GM23338 (cell line): ENCODE data around the gene AGAP1. TPM values are rescaled to one million over a fixed set of nuclear protein-coding genes. Genes with fewer than 3 reads are reported as not detected.

Experiments used
- ATAC-seq: fragments of 200-7000 bp; cut with Tn5 transposase; 3 replicates; pipeline ENCODE4 v1.9.1; 2020
- DNase-seq: peaks from one replicate; pipeline ENCODE4 v3.0.0-alpha.2; 2015; ENCODE audit warnings: low spot score
- H2AFZ ChIP-seq: fragments of 200-600 bp; sonication (generic); 2 replicates; pipeline ENCODE4 v1.8.0; 2016; ENCODE audit warnings: antibody characterized with exemption, mild to moderate bottlenecking, moderate library complexity
- H3F3A ChIP-seq: fragments of 200-600 bp; sonication (generic); replicated peaks from 2 replicates; pipeline ENCODE4 v1.8.0; 2017; ENCODE audit warnings: antibody characterized with exemption, mixed run types, low read depth
- H3K27ac ChIP-seq: fragments of 200-600 bp; sonication (generic); 2 replicates; pipeline ENCODE4 v1.6.1; 2016; ENCODE audit warnings: low read depth
- H3K27me3 ChIP-seq: fragments of 200-600 bp; sonication (generic); 2 replicates; pipeline ENCODE4 v1.8.0; 2016; ENCODE audit warnings: mild to moderate bottlenecking, mixed run types, moderate library complexity; ENCODE audit not compliant: insufficient read depth
- H3K36me3 ChIP-seq: fragments of 200-600 bp; sonication (generic); 2 replicates; pipeline ENCODE4 v1.8.0; 2016; ENCODE audit warnings: mild to moderate bottlenecking; ENCODE audit not compliant: insufficient read depth
- H3K4me1 ChIP-seq: fragments of 200-600 bp; sonication (generic); 2 replicates; pipeline ENCODE4 v1.8.0; 2016; ENCODE audit warnings: mild to moderate bottlenecking, moderate library complexity; ENCODE audit not compliant: insufficient read depth
- H3K4me2 ChIP-seq: fragments of 200-600 bp; sonication (generic); 2 replicates; pipeline ENCODE4 v1.7.1; 2017; ENCODE audit warnings: mixed run types
- H3K4me3 ChIP-seq: fragments of 200-600 bp; sonication (generic); 2 replicates; pipeline ENCODE4 v1.6.1; 2016; ENCODE audit warnings: mixed run types
- H3K79me2 ChIP-seq: fragments of 200-600 bp; sonication (generic); replicated peaks from 2 replicates; pipeline ENCODE4 v1.8.0; 2017; ENCODE audit warnings: mild to moderate bottlenecking; ENCODE audit not compliant: insufficient read depth
- H3K9me2 ChIP-seq: fragments of 200-600 bp; sonication (generic); 2 replicates; pipeline ENCODE4 v1.8.0; 2017; ENCODE audit not compliant: insufficient read depth
- H4K20me1 ChIP-seq: fragments of 200-600 bp; sonication (generic); replicated peaks from 2 replicates; pipeline ENCODE4 v1.8.0; 2017; ENCODE audit warnings: mild to moderate bottlenecking; ENCODE audit not compliant: insufficient read depth
- H3K27ac Mint-ChIP-seq: 2 replicates; pipeline ENCODE4 v1.8.0; 2020; ENCODE audit warnings: inconsistent platforms, mild to moderate bottlenecking, moderate library complexity, mixed read lengths
- H3K27me3 Mint-ChIP-seq: 3 replicates; pipeline ENCODE4 v1.8.0; 2022; ENCODE audit warnings: low read depth, mild to moderate bottlenecking, moderate library complexity, mixed read lengths, inconsistent platforms; ENCODE audit not compliant: insufficient read depth, poor library complexity
- H3K36me3 Mint-ChIP-seq: 3 replicates; pipeline ENCODE4 v1.8.0; 2021; ENCODE audit warnings: low read depth, mild to moderate bottlenecking, inconsistent platforms, moderate library complexity, mixed read lengths
- H3K4me1 Mint-ChIP-seq: 3 replicates; pipeline ENCODE4 v1.8.0; 2020; ENCODE audit warnings: mild to moderate bottlenecking, inconsistent platforms, mixed read lengths
- H3K4me3 Mint-ChIP-seq: 3 replicates; pipeline ENCODE4 v1.8.0; 2021; ENCODE audit warnings: moderate library complexity, mild to moderate bottlenecking, inconsistent platforms, mixed read lengths
- H3K9me3 Mint-ChIP-seq: 3 replicates; pipeline ENCODE4 v1.8.0; 2020; ENCODE audit warnings: moderate library complexity, mild to moderate bottlenecking, inconsistent platforms, mixed read lengths
- EZH2phosphoT487 ChIP-seq: fragments of 200-600 bp; sonication (generic); IDR thresholded peaks from one replicate; pipeline ENCODE4 v1.8.1; 2018; ENCODE audit warnings: antibody characterized with exemption; ENCODE audit not compliant: unreplicated experiment
- NANOG ChIP-seq: IDR thresholded peaks from 2 replicates; pipeline ENCODE4 v1.6.1; 2016; ENCODE audit warnings: antibody characterized with exemption, borderline replicate concordance
- POLR2AphosphoS5 ChIP-seq: IDR thresholded peaks from 2 replicates; pipeline ENCODE4 v1.6.1; 2016; ENCODE audit warnings: antibody characterized with exemption, low read depth
- ZNF114 ChIP-seq: fragments of 250-450 bp; sonication (Bioruptor Pico); IDR thresholded peaks from 2 replicates; pipeline ENCODE4 v1.5.0; 2020; ENCODE audit warnings: mild to moderate bottlenecking, moderate library complexity
- polyA plus RNA-seq: library from polyadenylated mRNA; unstranded; fragments of >200 nt; fragmentation: Nextera tagmentation; extraction: Ambion mirVana; gene quantifications from 2 replicates; pipeline ENCODE4 v1.2.1, GENCODE V29; 2016
- total RNA-seq: library from RNA; depleted of rRNA; stranded (reverse); fragments of >200 nt; shearing (Covaris generic); gene quantifications from 2 replicates; pipeline ENCODE4 v1.2.3, GENCODE V29; 2014
- TF ChIP-seq, protein P1 (sequence below), 2 experiments: fragments of 200-600 bp in 1 of 2; sonication (generic) in 1 of 2; conservative IDR thresholded peaks; 2 replicates each; pipeline versions ENCODE4 v1.5.1 to v1.6.1; 2016 to 2017; ENCODE audit warnings: antibody characterized with exemption in 2 of 2, low read depth in 2 of 2, mild to moderate bottlenecking in 2 of 2, moderate library complexity in 1 of 2
- TF ChIP-seq, protein P2 (sequence below): IDR thresholded peaks from 2 replicates; pipeline ENCODE4 v1.6.1; 2016; ENCODE audit warnings: antibody characterized with exemption
- TF ChIP-seq, protein P3 (sequence below): IDR thresholded peaks from one replicate; pipeline ENCODE4 v1.6.1; 2018; ENCODE audit warnings: antibody characterized with exemption; ENCODE audit not compliant: unreplicated experiment
- TF ChIP-seq, protein P4 (sequence below): fragments of 250-450 bp; sonication (Bioruptor Pico); IDR thresholded peaks from 2 replicates; pipeline ENCODE4 v1.5.0; 2020; ENCODE audit warnings: mild to moderate bottlenecking, moderate library complexity

AGAP1 gene
- total and polyA plus RNA-seq, 2 experiments from 2014 or later = 13.3 to 27.9 TPM

DNA sequence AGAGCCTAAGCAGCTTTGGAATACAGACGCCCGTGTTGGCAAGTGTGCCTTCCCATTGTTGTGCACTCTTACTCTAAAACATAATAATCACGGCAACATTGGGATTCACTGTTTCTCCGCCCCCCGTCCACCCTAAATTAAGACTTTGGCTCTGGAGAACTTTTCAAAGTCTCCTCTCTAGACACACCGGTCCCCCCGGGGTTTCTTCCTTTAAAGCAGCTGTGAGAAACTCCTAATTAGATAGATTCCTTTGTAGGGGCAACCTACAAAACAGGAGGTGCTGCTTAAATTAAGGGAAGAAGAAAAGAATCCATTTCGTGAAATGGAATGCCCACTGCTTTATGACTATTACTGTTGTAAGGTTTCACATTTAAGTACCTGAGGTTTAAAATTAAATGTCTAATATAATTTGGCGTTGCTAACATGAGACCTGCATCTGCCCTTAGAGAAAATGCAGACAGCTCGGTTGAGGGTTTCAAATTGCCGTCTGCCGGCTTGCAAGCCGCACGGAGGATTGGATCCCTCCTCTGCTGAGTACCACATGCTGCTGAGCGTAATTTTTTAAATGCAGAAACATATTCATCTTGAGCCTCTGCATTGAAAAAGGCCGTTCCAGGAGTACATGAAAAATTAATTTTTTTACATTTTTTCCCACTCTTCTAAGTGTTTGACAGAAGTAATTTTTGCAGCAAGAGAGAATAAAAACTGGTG, 441.1 kb downstream of the AGAP1 start:
- H3K36me3 ChIP-seq = no peaks in the 10 kb centered on the region
- no peak overlapping the region for H3K27ac ChIP-seq
- no peak overlapping the region for H3K4me2 ChIP-seq
- H3K27me3 Mint-ChIP-seq = peaks cover 2% of the 10 kb centered on the region
- no peaks in the 10 kb centered on the region; the same call in 1 of the 2 replicates for H4K20me1 ChIP-seq
- H3K36me3 Mint-ChIP-seq = peaks cover 8% of the 10 kb centered on the region; the same call in 2 of the 3 replicates
- no peak overlapping the region for H2AFZ ChIP-seq
- DNase-seq (no peak), ATAC-seq (no peak)
- peaks cover 4% of the 10 kb centered on the region; the same call in 1 of the 2 replicates for H3K4me1 ChIP-seq
- H3K4me3 ChIP-seq = no peak overlapping the region
- H3F3A ChIP-seq = no peaks in the 10 kb centered on the region
- TF ChIP-seq, protein P1, sequence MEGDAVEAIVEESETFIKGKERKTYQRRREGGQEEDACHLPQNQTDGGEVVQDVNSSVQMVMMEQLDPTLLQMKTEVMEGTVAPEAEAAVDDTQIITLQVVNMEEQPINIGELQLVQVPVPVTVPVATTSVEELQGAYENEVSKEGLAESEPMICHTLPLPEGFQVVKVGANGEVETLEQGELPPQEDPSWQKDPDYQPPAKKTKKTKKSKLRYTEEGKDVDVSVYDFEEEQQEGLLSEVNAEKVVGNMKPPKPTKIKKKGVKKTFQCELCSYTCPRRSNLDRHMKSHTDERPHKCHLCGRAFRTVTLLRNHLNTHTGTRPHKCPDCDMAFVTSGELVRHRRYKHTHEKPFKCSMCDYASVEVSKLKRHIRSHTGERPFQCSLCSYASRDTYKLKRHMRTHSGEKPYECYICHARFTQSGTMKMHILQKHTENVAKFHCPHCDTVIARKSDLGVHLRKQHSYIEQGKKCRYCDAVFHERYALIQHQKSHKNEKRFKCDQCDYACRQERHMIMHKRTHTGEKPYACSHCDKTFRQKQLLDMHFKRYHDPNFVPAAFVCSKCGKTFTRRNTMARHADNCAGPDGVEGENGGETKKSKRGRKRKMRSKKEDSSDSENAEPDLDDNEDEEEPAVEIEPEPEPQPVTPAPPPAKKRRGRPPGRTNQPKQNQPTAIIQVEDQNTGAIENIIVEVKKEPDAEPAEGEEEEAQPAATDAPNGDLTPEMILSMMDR (conservative IDR thresholded peaks at IDR 0.05; ENCODE audit: low read depth in 2 of 2) = no peak
- TF ChIP-seq, protein P2, sequence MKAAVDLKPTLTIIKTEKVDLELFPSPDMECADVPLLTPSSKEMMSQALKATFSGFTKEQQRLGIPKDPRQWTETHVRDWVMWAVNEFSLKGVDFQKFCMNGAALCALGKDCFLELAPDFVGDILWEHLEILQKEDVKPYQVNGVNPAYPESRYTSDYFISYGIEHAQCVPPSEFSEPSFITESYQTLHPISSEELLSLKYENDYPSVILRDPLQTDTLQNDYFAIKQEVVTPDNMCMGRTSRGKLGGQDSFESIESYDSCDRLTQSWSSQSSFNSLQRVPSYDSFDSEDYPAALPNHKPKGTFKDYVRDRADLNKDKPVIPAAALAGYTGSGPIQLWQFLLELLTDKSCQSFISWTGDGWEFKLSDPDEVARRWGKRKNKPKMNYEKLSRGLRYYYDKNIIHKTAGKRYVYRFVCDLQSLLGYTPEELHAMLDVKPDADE = no peak
- TF ChIP-seq ZNF114 (CRISPR knock-in tag) = no peak
- no peak for TF ChIP-seq EZH2phosphoT487
- TF ChIP-seq NANOG = no peak
- TF ChIP-seq, protein P3, sequence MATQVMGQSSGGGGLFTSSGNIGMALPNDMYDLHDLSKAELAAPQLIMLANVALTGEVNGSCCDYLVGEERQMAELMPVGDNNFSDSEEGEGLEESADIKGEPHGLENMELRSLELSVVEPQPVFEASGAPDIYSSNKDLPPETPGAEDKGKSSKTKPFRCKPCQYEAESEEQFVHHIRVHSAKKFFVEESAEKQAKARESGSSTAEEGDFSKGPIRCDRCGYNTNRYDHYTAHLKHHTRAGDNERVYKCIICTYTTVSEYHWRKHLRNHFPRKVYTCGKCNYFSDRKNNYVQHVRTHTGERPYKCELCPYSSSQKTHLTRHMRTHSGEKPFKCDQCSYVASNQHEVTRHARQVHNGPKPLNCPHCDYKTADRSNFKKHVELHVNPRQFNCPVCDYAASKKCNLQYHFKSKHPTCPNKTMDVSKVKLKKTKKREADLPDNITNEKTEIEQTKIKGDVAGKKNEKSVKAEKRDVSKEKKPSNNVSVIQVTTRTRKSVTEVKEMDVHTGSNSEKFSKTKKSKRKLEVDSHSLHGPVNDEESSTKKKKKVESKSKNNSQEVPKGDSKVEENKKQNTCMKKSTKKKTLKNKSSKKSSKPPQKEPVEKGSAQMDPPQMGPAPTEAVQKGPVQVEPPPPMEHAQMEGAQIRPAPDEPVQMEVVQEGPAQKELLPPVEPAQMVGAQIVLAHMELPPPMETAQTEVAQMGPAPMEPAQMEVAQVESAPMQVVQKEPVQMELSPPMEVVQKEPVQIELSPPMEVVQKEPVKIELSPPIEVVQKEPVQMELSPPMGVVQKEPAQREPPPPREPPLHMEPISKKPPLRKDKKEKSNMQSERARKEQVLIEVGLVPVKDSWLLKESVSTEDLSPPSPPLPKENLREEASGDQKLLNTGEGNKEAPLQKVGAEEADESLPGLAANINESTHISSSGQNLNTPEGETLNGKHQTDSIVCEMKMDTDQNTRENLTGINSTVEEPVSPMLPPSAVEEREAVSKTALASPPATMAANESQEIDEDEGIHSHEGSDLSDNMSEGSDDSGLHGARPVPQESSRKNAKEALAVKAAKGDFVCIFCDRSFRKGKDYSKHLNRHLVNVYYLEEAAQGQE = no peak
- H3K9me2 ChIP-seq = no peaks in the 10 kb centered on the region
- H3K4me3 Mint-ChIP-seq = no peak overlapping the region
- no peaks in the 10 kb centered on the region for H3K79me2 ChIP-seq
- H3K4me1 Mint-ChIP-seq = peaks cover 16% of the 10 kb centered on the region
- H3K27ac Mint-ChIP-seq = no peak overlapping the region
- no peaks in the 10 kb centered on the region for H3K9me3 Mint-ChIP-seq
- no peaks in the 10 kb centered on the region for H3K27me3 ChIP-seq

DNA sequence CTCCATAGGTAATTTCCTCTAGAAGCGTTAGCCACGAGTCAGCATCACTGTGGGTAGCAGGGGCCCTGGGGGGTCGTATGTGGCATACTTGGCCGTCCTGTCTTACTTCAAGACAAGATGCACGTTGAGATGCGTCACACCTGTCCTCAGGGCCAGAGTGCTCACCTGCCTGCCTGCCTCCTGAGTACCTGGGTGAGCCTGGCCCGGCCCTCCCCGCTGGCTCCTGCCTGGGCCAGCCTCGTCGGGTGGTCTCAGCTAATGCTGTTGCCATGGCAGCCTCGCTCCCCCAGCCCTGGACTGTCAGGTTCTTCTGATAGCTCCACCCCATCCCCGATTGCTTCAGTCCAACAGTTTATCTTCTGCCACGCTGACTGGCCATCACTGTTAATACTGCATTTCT, 441.9 kb downstream of the AGAP1 start:
- H3K79me2 ChIP-seq = no peaks in the 10 kb centered on the region
- H3K36me3 ChIP-seq = no peaks in the 10 kb centered on the region
- Mint-ChIP-seq H3K27ac (no peak overlapping the region), H3K4me1 (peaks cover 16% of the 10 kb centered on the region), H3K9me3 (no peaks in the 10 kb centered on the region), H3K36me3 (peaks cover 8% of the 10 kb centered on the region; the same call in 2 of the 3 replicates), H3K27me3 (peaks cover 4% of the 10 kb centered on the region), H3K4me3 (no peak overlapping the region)
- H4K20me1 ChIP-seq = no peaks in the 10 kb centered on the region; the same call in 1 of the 2 replicates
- H3K9me2 ChIP-seq = no peaks in the 10 kb centered on the region
- no peak overlapping the region for H3K4me3 ChIP-seq
- H3K27me3 ChIP-seq = no peaks in the 10 kb centered on the region
- peaks cover 4% of the 10 kb centered on the region; the same call in 1 of the 2 replicates for H3K4me1 ChIP-seq
- DNase-seq (no peak), ATAC-seq (no peak)
- H3K27ac ChIP-seq = no peak overlapping the region
- no peak overlapping the region for H2AFZ ChIP-seq
- no peaks in the 10 kb centered on the region for H3F3A ChIP-seq
- H3K4me2 ChIP-seq = no peak overlapping the region
- TF ChIP-seq EZH2phosphoT487 = no peak
- no peak for TF ChIP-seq NANOG
- TF ChIP-seq, protein P4, sequence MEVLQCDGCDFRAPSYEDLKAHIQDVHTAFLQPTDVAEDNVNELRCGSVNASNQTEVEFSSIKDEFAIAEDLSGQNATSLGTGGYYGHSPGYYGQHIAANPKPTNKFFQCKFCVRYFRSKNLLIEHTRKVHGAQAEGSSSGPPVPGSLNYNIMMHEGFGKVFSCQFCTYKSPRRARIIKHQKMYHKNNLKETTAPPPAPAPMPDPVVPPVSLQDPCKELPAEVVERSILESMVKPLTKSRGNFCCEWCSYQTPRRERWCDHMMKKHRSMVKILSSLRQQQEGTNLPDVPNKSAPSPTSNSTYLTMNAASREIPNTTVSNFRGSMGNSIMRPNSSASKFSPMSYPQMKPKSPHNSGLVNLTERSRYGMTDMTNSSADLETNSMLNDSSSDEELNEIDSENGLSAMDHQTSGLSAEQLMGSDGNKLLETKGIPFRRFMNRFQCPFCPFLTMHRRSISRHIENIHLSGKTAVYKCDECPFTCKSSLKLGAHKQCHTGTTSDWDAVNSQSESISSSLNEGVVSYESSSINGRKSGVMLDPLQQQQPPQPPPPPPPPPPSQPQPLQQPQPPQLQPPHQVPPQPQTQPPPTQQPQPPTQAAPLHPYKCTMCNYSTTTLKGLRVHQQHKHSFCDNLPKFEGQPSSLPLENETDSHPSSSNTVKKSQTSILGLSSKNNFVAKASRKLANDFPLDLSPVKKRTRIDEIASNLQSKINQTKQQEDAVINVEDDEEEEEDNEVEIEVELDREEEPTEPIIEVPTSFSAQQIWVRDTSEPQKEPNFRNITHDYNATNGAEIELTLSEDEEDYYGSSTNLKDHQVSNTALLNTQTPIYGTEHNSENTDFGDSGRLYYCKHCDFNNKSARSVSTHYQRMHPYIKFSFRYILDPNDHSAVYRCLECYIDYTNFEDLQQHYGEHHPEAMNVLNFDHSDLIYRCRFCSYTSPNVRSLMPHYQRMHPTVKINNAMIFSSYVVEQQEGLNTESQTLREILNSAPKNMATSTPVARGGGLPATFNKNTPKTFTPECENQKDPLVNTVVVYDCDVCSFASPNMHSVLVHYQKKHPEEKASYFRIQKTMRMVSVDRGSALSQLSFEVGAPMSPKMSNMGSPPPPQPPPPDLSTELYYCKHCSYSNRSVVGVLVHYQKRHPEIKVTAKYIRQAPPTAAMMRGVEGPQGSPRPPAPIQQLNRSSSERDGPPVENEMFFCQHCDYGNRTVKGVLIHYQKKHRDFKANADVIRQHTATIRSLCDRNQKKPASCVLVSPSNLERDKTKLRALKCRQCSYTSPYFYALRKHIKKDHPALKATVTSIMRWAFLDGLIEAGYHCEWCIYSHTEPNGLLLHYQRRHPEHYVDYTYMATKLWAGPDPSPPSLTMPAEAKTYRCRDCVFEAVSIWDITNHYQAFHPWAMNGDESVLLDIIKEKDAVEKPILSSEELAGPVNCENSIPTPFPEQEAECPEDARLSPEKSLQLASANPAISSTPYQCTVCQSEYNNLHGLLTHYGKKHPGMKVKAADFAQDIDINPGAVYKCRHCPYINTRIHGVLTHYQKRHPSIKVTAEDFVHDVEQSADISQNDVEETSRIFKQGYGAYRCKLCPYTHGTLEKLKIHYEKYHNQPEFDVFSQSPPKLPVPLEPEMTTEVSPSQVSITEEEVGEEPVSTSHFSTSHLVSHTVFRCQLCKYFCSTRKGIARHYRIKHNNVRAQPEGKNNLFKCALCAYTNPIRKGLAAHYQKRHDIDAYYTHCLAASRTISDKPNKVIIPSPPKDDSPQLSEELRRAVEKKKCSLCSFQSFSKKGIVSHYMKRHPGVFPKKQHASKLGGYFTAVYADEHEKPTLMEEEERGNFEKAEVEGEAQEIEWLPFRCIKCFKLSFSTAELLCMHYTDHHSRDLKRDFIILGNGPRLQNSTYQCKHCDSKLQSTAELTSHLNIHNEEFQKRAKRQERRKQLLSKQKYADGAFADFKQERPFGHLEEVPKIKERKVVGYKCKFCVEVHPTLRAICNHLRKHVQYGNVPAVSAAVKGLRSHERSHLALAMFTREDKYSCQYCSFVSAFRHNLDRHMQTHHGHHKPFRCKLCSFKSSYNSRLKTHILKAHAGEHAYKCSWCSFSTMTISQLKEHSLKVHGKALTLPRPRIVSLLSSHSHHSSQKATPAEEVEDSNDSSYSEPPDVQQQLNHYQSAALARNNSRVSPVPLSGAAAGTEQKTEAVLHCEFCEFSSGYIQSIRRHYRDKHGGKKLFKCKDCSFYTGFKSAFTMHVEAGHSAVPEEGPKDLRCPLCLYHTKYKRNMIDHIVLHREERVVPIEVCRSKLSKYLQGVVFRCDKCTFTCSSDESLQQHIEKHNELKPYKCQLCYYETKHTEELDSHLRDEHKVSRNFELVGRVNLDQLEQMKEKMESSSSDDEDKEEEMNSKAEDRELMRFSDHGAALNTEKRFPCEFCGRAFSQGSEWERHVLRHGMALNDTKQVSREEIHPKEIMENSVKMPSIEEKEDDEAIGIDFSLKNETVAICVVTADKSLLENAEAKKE (CRISPR knock-in tag) = no peak
- TF ChIP-seq POLR2AphosphoS5 = no peak
